KMS-11 (cell line): ENCODE measurements around the gene TSPAN5.

ENCODE experiments used
- H2AFZ ChIP-seq: fragments of 200-600 bp; sonication (generic); 2 replicates; pipeline ENCODE4 v1.6.1; 2016; ENCODE audit warnings: antibody characterized with exemption, mixed run types, low read depth
- H3K27ac ChIP-seq: fragments of 200-600 bp; sonication (generic); 2 replicates; pipeline ENCODE4 v1.6.1; 2016; ENCODE audit warnings: mild to moderate bottlenecking, mixed run types
- H3K27me3 ChIP-seq: fragments of 200-600 bp; sonication (generic); 2 replicates; pipeline ENCODE4 v1.6.1; 2017; ENCODE audit warnings: mild to moderate bottlenecking, low read depth, mixed run types, moderate library complexity; ENCODE audit not compliant: insufficient read depth
- H3K36me3 ChIP-seq: fragments of 200-600 bp; sonication (generic); 2 replicates; pipeline ENCODE4 v1.6.1; 2017; ENCODE audit warnings: mild to moderate bottlenecking, mixed run types; ENCODE audit not compliant: insufficient read depth
- H3K4me1 ChIP-seq: fragments of 200-600 bp; sonication (generic); 2 replicates; pipeline ENCODE4 v1.6.1; 2016; ENCODE audit warnings: mild to moderate bottlenecking, low read depth, mixed run types; ENCODE audit not compliant: poor library complexity, severe bottlenecking
- H3K4me2 ChIP-seq: fragments of 200-600 bp; sonication (generic); 2 replicates; pipeline ENCODE4 v1.7.0; 2016; ENCODE audit warnings: mild to moderate bottlenecking, mixed run types
- H3K4me3 ChIP-seq: fragments of 200-600 bp; sonication (generic); IDR thresholded peaks from 2 replicates; pipeline ENCODE4 v1.6.1; 2017; ENCODE audit warnings: low read depth, low read length, mixed read lengths; ENCODE audit not compliant: insufficient read depth
- H3K79me2 ChIP-seq: fragments of 200-600 bp; sonication (generic); 2 replicates; pipeline ENCODE4 v1.6.1; 2016; ENCODE audit warnings: low read depth, mixed run types; ENCODE audit not compliant: insufficient read depth
- H3K9ac ChIP-seq: fragments of 200-600 bp; sonication (generic); 2 replicates; pipeline ENCODE4 v1.6.1; 2016; ENCODE audit warnings: mild to moderate bottlenecking, mixed run types
- H4K20me1 ChIP-seq: fragments of 200-600 bp; sonication (generic); 2 replicates; pipeline ENCODE4 v1.6.1; 2016; ENCODE audit warnings: mild to moderate bottlenecking, mixed run types; ENCODE audit not compliant: insufficient read depth
- CTCF ChIP-seq: fragments of 200-600 bp; sonication (generic); conservative IDR thresholded peaks from 2 replicates; pipeline ENCODE4 v1.6.1; 2017; ENCODE audit warnings: low read depth, mild to moderate bottlenecking, antibody characterized with exemption, low read length, moderate library complexity, mixed read lengths

The TSPAN5 gene

GRCh38 chr4:98581126-98581525 is 77.3 kb downstream of the TSPAN5 start:
- Histone ChIP-seq H3K79me2 (no peaks in the 10 kb centered on the region), H3K27me3 (no peaks in the 10 kb centered on the region), H3K4me1 (peaks cover 15% of the 10 kb centered on the region), H4K20me1 (no peaks in the 10 kb centered on the region), H3K36me3 (no peaks in the 10 kb centered on the region), H2AFZ (no peak overlapping the region), H3K4me2 (no peak overlapping the region), H3K27ac (no peak overlapping the region), H3K9ac (no peak overlapping the region), H3K4me3 (no peak overlapping the region)
- no peak for TF ChIP-seq CTCF

DNA sequence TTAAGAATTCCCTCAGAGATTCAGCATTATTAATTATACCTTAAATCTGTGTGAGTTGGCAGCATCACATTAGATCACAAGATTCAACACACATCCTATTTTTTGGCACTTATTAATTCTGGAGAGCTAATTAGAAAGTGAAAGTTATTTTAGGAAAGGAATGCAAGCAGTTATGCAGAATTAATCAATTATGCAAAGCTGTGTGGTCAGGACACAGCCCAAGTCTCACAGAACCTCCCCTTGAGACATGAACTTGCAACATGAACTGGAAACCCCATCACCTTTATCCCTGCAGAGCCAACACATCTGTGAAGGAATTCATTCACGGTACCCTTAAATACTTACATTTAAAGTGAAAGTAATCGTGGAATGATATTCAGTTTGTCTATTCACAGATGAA is 80.5 kb downstream of the TSPAN5 start:
- TF ChIP-seq CTCF, result no peak

GRCh38 chr4:98574816-98575215 is 83.6 kb downstream of the TSPAN5 start:
- no peak for TF ChIP-seq CTCF
- no peak overlapping the region for H2AFZ ChIP-seq
- H4K20me1 ChIP-seq, result no peaks in the 10 kb centered on the region
- no peaks in the 10 kb centered on the region for H3K79me2 ChIP-seq
- H3K36me3 ChIP-seq, result no peaks in the 10 kb centered on the region
- no peak overlapping the region for H3K4me2 ChIP-seq
- peaks cover 4% of the 10 kb centered on the region for H3K4me1 ChIP-seq
- H3K9ac ChIP-seq, result no peak overlapping the region
- H3K4me3 ChIP-seq, result no peak overlapping the region
- no peaks in the 10 kb centered on the region for H3K27me3 ChIP-seq
- H3K27ac ChIP-seq, result no peak overlapping the region

More for the DNA sequence above, 80.5 kb downstream of the TSPAN5 start:
- H3K79me2 ChIP-seq, result no peaks in the 10 kb centered on the region
- no peak overlapping the region for H2AFZ ChIP-seq
- H3K9ac ChIP-seq, result no peak overlapping the region
- no peak overlapping the region for H3K4me2 ChIP-seq
- peaks cover 15% of the 10 kb centered on the region for H3K4me1 ChIP-seq
- no peak overlapping the region for H3K27ac ChIP-seq
- H3K36me3 ChIP-seq, result no peaks in the 10 kb centered on the region
- H4K20me1 ChIP-seq, result no peaks in the 10 kb centered on the region
- H3K4me3 ChIP-seq, result no peak overlapping the region
- no peaks in the 10 kb centered on the region for H3K27me3 ChIP-seq

DNA sequence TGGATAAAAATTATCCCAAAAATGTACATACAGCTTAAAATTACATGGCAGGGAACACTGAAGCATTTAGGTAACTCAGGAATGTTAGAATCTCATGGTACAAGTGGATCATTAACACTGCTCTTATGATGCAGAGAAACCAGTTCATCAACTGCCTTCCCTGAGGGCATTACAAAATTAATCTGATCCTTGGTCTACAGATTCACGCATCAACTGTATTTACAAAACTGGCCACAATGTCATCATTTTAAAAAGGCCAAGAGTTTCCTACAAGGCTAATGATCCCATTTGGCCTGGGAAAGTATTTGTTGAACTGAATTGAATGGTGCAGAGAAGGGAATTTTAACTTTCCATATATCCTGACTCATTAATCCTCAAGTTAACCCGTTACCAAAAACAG is 84.6 kb downstream of the TSPAN5 start:
- Histone ChIP-seq H3K9ac (no peak overlapping the region), H2AFZ (no peak overlapping the region), H3K27me3 (no peaks in the 10 kb centered on the region), H3K79me2 (no peaks in the 10 kb centered on the region), H3K4me2 (no peak overlapping the region), H3K36me3 (no peaks in the 10 kb centered on the region), H4K20me1 (no peaks in the 10 kb centered on the region), H3K4me3 (no peak overlapping the region), H3K27ac (no peak overlapping the region), H3K4me1 (peaks cover 4% of the 10 kb centered on the region)
- TF ChIP-seq CTCF, result no peak
